NCI-H82 treated with DMSO at 0.1 percent for 48 hours (cell line): Measurements from ENCODE around the gene DSCAML1.
A peak's percentile ranks its signal among the peaks of the same experiment; 100 is the strongest.

ENCODE experiments used
- DNase-seq: peaks from one replicate; lab custom pipeline; 2025; ENCODE audit not compliant: unreplicated experiment; lab: John Stamatoyannopoulos, UW

DSCAML1 gene

GRCh38 chr11:117795638-117796455 lies 1.2 kb downstream of the DSCAML1 start:
- no peak for DNase-seq

- no peak for DNase-seq
These were observed 2.0 kb downstream of the DSCAML1 start for GRCh38 chr11:117794772-117795629.

DNA sequence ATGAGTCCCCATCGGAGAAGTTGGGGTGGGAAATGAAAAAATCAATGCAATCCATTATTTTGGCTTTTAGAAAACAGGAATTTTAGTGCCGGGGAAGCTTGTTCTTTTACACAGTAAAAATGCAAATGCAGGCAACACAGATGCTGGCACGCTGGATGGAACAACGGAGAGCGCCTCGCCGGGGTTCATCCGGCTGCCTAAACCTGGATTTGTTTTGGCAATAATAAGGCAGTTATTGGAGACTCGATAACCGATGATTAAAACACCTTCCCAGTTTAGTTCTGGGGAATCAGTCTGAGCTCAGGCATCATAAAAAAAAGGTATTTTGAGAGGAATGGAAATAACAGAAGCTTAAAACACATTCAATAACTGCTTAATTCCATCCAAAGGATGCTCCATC lies 2.9 kb downstream of the DSCAML1 start:
- no peak for DNase-seq

- DNase-seq, result peak; percentile 35
These were observed 3.4 kb downstream of the DSCAML1 start for GRCh38 chr11:117793583-117793982.

- no peak for DNase-seq
These were observed 4.0 kb downstream of the DSCAML1 start for GRCh38 chr11:117792992-117793391.

DNA sequence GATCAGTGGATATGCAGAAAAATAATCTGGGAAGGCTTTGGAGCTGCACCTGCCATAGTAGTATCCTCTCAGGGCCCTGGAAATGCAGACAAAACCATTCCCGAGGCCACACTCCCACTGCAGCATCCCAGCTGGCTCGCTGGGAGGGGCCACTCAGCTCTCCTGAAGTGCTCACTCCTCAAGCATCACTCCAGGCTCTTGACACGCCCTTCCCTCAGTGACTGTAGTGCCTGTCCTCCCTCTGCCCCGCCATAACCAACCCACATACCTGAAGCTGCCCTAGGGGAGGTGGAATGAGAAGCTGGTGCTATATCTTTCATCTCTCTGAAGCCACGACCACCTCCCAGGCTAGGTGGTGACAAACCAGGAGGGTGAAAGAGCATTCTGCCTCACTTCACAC lies 4.8 kb downstream of the DSCAML1 start:
- DNase-seq, result no peak

DNA sequence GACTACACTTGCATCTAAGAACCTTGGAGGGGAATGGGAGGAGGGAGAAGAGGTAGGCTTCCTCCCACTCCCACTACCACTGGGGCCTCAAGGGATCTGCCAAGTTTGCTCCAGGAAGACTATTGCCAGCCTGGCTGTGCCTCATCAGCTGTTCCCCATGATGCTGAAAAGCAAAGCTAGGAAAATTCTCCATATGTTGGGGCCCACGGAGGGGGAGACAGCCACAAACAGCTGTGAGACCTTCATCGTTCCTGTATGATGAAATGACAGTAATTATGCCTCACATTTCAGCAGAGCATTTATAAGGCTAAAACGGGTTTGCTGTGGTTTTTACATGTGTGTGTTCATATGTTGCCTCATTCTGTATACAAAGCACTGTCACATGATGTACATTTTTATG lies 6.7 kb downstream of the DSCAML1 start:
- DNase-seq, result no peak

- DNase-seq, result peak; percentile 93
These were observed 7.8 kb downstream of the DSCAML1 start for GRCh38 chr11:117789241-117789640.

DNA sequence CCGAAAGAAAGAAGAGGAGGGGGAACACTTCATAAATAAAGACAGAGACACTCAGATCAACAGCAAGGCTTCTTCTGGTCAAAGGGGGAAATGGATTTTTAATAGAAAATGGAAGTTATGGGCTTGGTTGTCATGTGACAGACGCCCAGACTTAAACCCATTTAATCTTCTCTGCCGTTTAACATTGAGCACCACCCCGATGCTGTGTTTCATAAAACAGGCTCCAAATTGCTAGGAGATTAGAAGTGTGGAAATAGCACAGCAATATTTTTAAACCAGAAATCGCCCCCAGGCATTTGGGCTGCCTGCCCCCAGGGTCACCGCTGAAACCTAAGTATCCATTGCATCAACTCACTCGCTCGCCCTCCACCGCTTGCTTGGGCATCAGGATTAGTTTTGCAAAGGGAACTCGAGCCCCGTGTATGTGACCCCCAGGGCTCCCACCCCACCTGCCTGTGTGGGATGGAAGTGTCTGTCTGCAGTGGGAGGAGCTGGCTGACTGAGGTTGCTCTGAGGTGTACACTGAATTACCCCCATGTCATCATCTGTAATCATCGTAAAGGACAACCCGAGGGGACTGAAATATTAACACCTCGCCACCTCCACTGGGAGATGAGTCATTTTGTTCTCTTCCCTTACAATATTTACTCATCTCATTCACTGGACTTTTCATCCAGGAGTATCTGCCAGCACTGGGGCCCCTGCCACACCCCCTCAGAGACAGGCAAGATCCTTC lies 10.7 kb downstream of the DSCAML1 start:
- DNase-seq, result no peak

- no peak for DNase-seq
These were observed 14.9 kb downstream of the DSCAML1 start for GRCh38 chr11:117782101-117782500.

DNA sequence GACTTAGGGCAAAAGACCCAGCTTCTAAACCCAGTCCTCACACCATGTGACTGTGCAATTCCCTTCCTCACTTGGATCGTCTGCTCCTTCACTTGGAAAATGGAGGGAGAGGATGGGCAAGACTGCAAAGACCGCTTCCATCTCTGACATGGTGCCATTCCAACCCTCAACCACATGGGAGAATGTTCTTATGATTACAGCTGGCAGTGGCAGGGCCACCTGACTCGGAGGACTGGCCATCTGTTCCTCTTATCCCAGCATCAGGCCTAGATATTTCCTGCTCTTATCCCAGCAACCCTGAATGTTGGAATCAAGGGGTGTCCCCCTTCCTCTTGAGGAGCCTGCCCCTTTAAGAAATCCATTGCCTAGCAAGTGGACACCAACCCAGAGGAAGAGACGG lies 15.4 kb downstream of the DSCAML1 start:
- DNase-seq, result peak; percentile 8

DNA sequence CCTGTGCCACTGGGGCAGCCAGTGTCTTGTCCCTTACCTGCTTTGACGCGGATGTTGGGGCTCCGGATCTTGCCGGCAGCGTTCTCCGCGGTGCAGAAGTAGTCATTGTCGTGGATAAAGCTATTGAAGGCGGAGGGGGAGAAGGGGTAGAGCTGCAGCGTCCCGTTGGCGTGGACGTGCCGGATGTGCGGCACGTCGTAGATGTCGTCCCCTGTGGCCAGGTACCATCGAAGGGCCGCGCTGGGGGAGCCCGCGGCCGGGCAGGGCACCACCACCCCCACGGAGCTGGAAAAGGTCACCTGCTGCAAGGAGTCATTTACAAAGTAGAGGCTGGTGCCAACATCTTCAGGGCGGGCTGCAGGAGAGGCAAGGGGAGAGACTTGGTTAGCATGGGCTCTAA lies 16.6 kb downstream of the DSCAML1 start:
- DNase-seq, result no peak

- DNase-seq, result no peak
These were observed 22.5 kb downstream of the DSCAML1 start for GRCh38 chr11:117774553-117774952.

- DNase-seq, result no peak
These were observed 24.7 kb downstream of the DSCAML1 start for GRCh38 chr11:117772360-117772759.

DNA sequence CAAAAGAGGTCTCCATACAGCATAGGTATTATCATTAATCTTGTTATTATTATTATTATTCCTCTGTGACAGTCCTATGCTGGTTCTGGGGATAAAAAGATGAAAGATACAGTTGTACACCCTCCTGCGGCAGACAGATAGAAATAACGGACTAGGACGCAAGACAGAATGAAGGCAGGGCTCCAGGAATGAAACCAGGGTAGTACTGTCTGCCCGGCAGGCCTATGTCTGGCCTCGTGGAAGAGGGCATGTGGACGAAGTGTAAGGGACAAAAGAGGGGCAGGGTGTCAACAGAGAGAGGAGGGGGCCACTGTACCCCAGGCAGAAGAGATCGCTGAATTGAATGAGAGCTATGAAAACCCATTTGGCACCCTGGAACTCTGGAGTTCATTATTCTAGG lies 25.2 kb downstream of the DSCAML1 start:
- no peak for DNase-seq

DNA sequence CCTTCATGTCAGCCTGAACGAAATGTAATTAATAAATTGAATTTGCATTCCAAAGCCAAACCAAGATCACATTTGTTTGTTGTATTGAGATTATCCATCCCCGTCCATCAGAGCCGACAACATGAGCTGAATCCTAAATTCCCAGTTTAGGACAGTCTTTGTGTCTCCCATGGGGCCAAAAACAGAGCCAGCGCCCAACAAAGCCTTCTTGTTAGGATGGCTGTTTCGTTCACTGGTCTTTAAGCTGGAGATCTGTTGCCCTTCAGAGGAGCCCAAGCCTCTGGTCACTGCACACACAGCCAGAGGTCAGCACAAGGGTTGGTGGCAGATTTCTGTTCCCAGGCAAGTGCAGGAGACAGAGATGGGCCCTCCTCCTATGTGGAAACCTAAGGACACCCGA lies 25.8 kb downstream of the DSCAML1 start:
- no peak for DNase-seq

DNA sequence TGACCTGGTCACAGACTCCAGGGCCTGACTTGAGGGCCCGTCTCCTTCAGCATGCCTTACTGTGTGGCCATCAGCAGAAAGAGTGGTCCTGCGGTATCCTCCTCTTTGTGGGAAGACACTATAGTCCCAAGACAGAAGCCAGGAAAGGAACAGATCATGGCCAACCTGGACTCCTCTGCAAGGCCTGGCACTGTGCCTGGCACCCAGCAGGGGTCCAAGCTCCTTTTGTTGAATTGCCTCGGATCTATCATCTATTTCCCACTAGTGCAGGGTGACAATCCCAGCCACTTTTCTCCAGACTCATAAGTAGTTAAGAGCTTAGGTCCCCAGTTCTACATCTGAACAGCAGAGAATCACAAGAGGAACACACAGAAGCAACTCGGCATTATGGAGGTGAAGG lies 27.0 kb downstream of the DSCAML1 start:
- DNase-seq, result no peak

GRCh38 chr11:117769533-117769932 lies 27.5 kb downstream of the DSCAML1 start:
- no peak for DNase-seq

- no peak for DNase-seq
These were observed 28.5 kb downstream of the DSCAML1 start for GRCh38 chr11:117768506-117768905.

GRCh38 chr11:117767071-117767470 lies 29.9 kb downstream of the DSCAML1 start:
- no peak for DNase-seq

GRCh38 chr11:117766576-117766975 lies 30.4 kb downstream of the DSCAML1 start:
- no peak for DNase-seq

GRCh38 chr11:117766026-117766425 lies 31.0 kb downstream of the DSCAML1 start:
- no peak for DNase-seq
